Urothelium cell line (cell line): ENCODE measurements around the gene SCAMP5.

ENCODE experiments used
- DNase-seq: peaks from one replicate; pipeline ENCODE4 v3.0.0; 2011; ENCODE audit warnings: low spot score, mixed read lengths
- FAIRE-seq: peaks from 2 replicates; lab custom pipeline; 2011; peaks lifted over from hg19 to GRCh38; lab: Jason Lieb, UNC

Gene SCAMP5

GRCh38 chr15:74967670-74968069 is 27.7 kb upstream of the SCAMP5 start:
- DNase-seq: no peak
- FAIRE-seq: no peak

- DNase-seq: no peak
- no peak for FAIRE-seq
Observed at GRCh38 chr15:74976159-74976558, 19.2 kb upstream of the SCAMP5 start.

- DNase-seq (no peak), FAIRE-seq (no peak)
Observed at GRCh38 chr15:74977599-74977998, 17.8 kb upstream of the SCAMP5 start.

GRCh38 chr15:74978077-74978476 is 17.3 kb upstream of the SCAMP5 start:
- FAIRE-seq: no peak

GRCh38 chr15:74978503-74978902 is 16.9 kb upstream of the SCAMP5 start:
- peak; percentile 65 for DNase-seq
- FAIRE-seq: no peak

More at GRCh38 chr15:74978077-74978476, 17.3 kb upstream of the SCAMP5 start:
- DNase-seq: no peak

- FAIRE-seq: no peak
- no peak for DNase-seq
Observed at GRCh38 chr15:74982183-74982582, 13.2 kb upstream of the SCAMP5 start.

GRCh38 chr15:74983725-74984231 is 11.6 kb upstream of the SCAMP5 start:
- no peak for FAIRE-seq
- peak; percentile 50 for DNase-seq

GRCh38 chr15:74988007-74988800 is 7.2 kb upstream of the SCAMP5 start:
- no peak for FAIRE-seq
- DNase-seq: peak; percentile 43

GRCh38 chr15:74989527-74989926 is 5.8 kb upstream of the SCAMP5 start:
- DNase-seq: no peak
- no peak for FAIRE-seq

- no peak for FAIRE-seq
- DNase-seq: no peak
Observed at GRCh38 chr15:74992619-74993018, 2.7 kb upstream of the SCAMP5 start.

GRCh38 chr15:74994236-74994635 is 1.1 kb upstream of the SCAMP5 start:
- no peak for DNase-seq
- FAIRE-seq: no peak

- no peak for DNase-seq
- no peak for FAIRE-seq
Observed at GRCh38 chr15:74994685-74995084, 678 bp upstream of the SCAMP5 start.

- FAIRE-seq (no peak), DNase-seq (peak; percentile 33)
Observed at GRCh38 chr15:74995779-74996765, 709 bp downstream of the SCAMP5 start.

- FAIRE-seq: no peak
- DNase-seq: no peak
Observed at GRCh38 chr15:74997141-74997540, 1.8 kb downstream of the SCAMP5 start.

- FAIRE-seq: no peak
- no peak for DNase-seq
Observed at GRCh38 chr15:74997543-74997942, 2.2 kb downstream of the SCAMP5 start.

GRCh38 chr15:75001310-75001709 is 5.9 kb downstream of the SCAMP5 start:
- FAIRE-seq: no peak
- DNase-seq: no peak

GRCh38 chr15:75002398-75002797 is 7.0 kb downstream of the SCAMP5 start:
- no peak for DNase-seq
- no peak for FAIRE-seq

- DNase-seq (no peak), FAIRE-seq (no peak)
Observed at GRCh38 chr15:75007216-75007615, 11.9 kb downstream of the SCAMP5 start.

GRCh38 chr15:75008221-75008625 is 12.9 kb downstream of the SCAMP5 start:
- no peak for DNase-seq
- FAIRE-seq: no peak

GRCh38 chr15:75008629-75009326 is 13.4 kb downstream of the SCAMP5 start:
- DNase-seq (no peak), FAIRE-seq (no peak)

GRCh38 chr15:75016431-75016830 is 21.1 kb downstream of the SCAMP5 start:
- FAIRE-seq: no peak

More at GRCh38 chr15:75016431-75016830, 21.1 kb downstream of the SCAMP5 start:
- DNase-seq: no peak
